Choroid plexus epithelial cell (primary cell): Measurements from ENCODE around the gene LRRC10B.
A peak's percentile ranks its signal among the peaks of the same experiment; 100 is the strongest.

Experiments
- DNase-seq: peaks from one replicate; pipeline ENCODE4 v3.0.0-alpha.2; 2010; ENCODE audit warnings: low read depth
- H3K4me3 ChIP-seq: 2 replicates; pipeline ENCODE4 v1.5.1; 2011; ENCODE audit warnings: low read depth, mild to moderate bottlenecking, control low read depth, low read length, moderate library complexity
- CTCF ChIP-seq: conservative IDR thresholded peaks from 2 replicates; pipeline ENCODE4 v1.5.1; 2011; ENCODE audit warnings: low read depth, mild to moderate bottlenecking, control low read depth, inconsistent platforms, low read length, moderate library complexity

The LRRC10B gene

GRCh38 chr11:61547246-61547645 lies 38.7 kb downstream of the LRRC10B start:
- DNase-seq, result no peak
- no peak overlapping the region for H3K4me3 ChIP-seq
- no peak for TF ChIP-seq CTCF

- DNase-seq, result no peak
- H3K4me3 ChIP-seq, result no peak overlapping the region
- no peak for TF ChIP-seq CTCF
Measured at GRCh38 chr11:61549177-61549576, 40.6 kb downstream of the LRRC10B start.

GRCh38 chr11:61549662-61550568 lies 41.4 kb downstream of the LRRC10B start:
- DNase-seq, result no peak
- TF ChIP-seq CTCF, result no peak
- no peak overlapping the region for H3K4me3 ChIP-seq

- no peak for DNase-seq
- H3K4me3 ChIP-seq, result no peak overlapping the region
- no peak for TF ChIP-seq CTCF
Measured at GRCh38 chr11:61550665-61551227, 42.2 kb downstream of the LRRC10B start.

- TF ChIP-seq CTCF, result no peak
- peak; percentile 12 for DNase-seq
- H3K4me3 ChIP-seq, result no peak overlapping the region
Measured at GRCh38 chr11:61551634-61552033, 43.1 kb downstream of the LRRC10B start.

GRCh38 chr11:61552108-61552635 lies 43.6 kb downstream of the LRRC10B start:
- H3K4me3 ChIP-seq, result no peak overlapping the region
- TF ChIP-seq CTCF, result no peak
- no peak for DNase-seq
